ENCODE measurements around the gene SLC41A1.
A peak's percentile ranks its signal among the peaks of the same experiment; 100 is the strongest.

Gene SLC41A1

DNA sequence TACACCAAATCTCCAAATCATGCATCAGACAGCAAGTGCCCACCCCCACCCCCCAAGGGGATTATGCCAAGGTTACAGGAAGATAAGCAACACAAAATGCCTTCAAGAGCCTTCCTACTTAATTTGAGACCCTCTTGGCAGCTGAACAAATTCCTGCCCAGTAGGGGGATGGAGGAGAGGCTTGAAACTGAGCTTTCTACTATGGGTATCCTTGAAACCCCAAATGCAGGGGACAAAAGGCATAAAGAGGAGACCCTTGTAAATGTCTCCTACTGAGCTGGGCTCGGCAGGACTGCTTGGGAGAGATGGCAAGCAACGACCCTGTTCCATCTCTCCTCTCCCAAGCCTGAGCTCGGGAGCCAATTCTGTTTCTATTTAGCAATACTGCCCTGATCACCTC lies 3.5 kb downstream of the SLC41A1 start:
- Histone ChIP-seq H3K4me1 (peaks cover 0 to 86% (median 61%) of the 10 kb centered on the region in 4 donors), H3K27ac (no peak overlapping the region), H3K9me3 (no peaks in the 10 kb centered on the region), H3K36me3 (peaks cover 0 to 18% (median 15%) of the 10 kb centered on the region in 3 donors), H3K27me3 (no peaks in the 10 kb centered on the region), H3K4me3 (peak overlapping the region; percentile 2 to 6)
- no peak for TF ChIP-seq CTCF (IDR thresholded peaks at IDR 0.05)
- DNase-seq = no peak
- intact Hi-C loops (cut with DNase I; ENCODE audit: low total_unique reads) = no loop called here

- DNase-seq = no peak
Observed at GRCh38 chr1:205805082-205805711, 7.8 kb downstream of the SLC41A1 start.

DNA sequence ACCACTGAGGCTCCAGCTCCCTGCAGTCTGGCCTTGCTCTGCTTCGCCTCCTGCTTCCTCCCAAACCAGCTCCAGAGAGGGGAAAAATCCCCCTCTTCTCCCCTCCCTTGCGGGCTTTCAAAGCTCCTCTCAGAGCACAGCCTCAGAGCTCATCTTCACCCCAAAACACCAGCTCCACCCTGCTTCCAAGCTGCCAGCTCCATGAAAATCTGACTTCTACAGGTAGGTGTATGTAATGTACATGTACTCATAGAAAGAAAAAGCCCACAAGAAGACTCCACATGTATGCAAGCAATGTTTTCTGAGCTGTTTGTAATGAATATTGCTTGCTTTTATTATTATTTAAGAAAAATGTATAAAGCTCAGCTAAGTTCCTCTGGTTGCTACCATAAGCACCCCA lies 8.4 kb downstream of the SLC41A1 start:
- Histone ChIP-seq H3K4me3 (no peak overlapping the region), H3K9me3 (no peaks in the 10 kb centered on the region), H3K27ac (no peak overlapping the region), H3K36me3 (peaks cover 4 to 26% (median 9%) of the 10 kb centered on the region in 3 donors), H3K4me1 (peaks cover 0 to 60% (median 38%) of the 10 kb centered on the region in 4 donors), H3K27me3 (no peaks in the 10 kb centered on the region)
- no peak for TF ChIP-seq CTCF (IDR thresholded peaks at IDR 0.05)
- intact Hi-C loops (cut with DNase I; ENCODE audit: low total_unique reads) = no loop called here
- DNase-seq = no peak

More at GRCh38 chr1:205805082-205805711, 7.8 kb downstream of the SLC41A1 start:
- Histone ChIP-seq H3K9me3 (no peaks in the 10 kb centered on the region), H3K4me1 (peaks cover 0 to 66% (median 43%) of the 10 kb centered on the region in 4 donors), H3K27ac (no peak overlapping the region), H3K36me3 (peaks cover 0 to 26% (median 9%) of the 10 kb centered on the region in 3 donors), H3K4me3 (no peak overlapping the region), H3K27me3 (no peaks in the 10 kb centered on the region)
- intact Hi-C loops (cut with DNase I; ENCODE audit: low total_unique reads) = no loop called here
- TF ChIP-seq CTCF (IDR thresholded peaks at IDR 0.05) = no peak

DNA sequence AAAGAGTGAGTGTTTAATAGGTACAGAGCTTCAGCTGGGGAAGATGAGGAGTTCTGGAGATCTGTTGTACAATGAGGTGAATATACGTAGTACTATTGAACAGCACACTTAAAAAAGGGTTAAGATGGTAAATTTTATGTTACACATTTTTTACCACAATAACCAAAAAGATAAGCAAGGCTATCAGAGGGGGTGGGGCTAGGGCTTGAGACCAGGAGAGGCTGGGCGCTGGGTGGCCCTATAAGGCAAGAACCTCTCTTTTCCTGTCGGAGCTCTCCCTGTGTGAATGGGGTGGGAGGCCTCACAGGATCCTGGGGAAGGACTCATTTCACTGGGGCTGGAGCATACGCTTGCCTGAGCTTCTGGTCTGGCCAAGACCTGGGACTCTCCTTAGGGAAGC lies 9.0 kb downstream of the SLC41A1 start:
- intact Hi-C loops (cut with DNase I; ENCODE audit: low total_unique reads) = no loop called here
- Histone ChIP-seq H3K9me3 (no peaks in the 10 kb centered on the region), H3K36me3 (peaks cover 10 to 27% (median 12%) of the 10 kb centered on the region in 3 donors), H3K4me1 (peaks cover 0 to 54% (median 32%) of the 10 kb centered on the region in 4 donors), H3K4me3 (no peak overlapping the region), H3K27ac (no peak overlapping the region), H3K27me3 (no peaks in the 10 kb centered on the region)
- no peak for DNase-seq
- TF ChIP-seq CTCF (IDR thresholded peaks at IDR 0.05) = no peak

DNA sequence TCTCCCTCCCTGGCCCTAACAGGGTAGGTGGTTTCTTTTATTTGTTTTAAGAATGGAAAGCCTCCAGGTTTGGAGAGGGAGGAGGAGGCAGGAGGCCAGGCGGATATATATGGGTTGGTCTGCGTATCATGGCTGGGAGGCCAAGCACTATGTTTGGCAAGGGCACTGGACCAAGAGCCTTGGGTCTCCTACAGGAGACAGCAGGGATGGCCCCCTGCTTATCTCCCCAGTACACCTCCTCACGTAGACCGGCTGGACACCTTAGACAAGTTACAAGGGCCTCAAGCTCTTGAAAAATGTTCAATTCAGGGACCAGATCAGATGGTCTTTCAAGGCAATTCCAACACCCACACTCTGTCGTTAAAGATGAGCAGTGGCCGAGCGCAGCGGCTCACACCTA lies 10.9 kb downstream of the SLC41A1 start:
- Histone ChIP-seq H3K4me1 (peaks cover 0 to 36% (median 24%) of the 10 kb centered on the region in 4 donors), H3K36me3 (peaks cover 30 to 46% (median 31%) of the 10 kb centered on the region in 3 donors), H3K4me3 (no peak overlapping the region), H3K9me3 (no peaks in the 10 kb centered on the region), H3K27me3 (no peaks in the 10 kb centered on the region), H3K27ac (no peak overlapping the region)
- no peak for TF ChIP-seq CTCF (IDR thresholded peaks at IDR 0.05)
- DNase-seq = no peak
- intact Hi-C loops (cut with DNase I; ENCODE audit: low total_unique reads) = no loop called here

All from tibial artery (tissue), 4 donors.